ENCODE data around the gene TUFT1.

TUFT1 gene

DNA sequence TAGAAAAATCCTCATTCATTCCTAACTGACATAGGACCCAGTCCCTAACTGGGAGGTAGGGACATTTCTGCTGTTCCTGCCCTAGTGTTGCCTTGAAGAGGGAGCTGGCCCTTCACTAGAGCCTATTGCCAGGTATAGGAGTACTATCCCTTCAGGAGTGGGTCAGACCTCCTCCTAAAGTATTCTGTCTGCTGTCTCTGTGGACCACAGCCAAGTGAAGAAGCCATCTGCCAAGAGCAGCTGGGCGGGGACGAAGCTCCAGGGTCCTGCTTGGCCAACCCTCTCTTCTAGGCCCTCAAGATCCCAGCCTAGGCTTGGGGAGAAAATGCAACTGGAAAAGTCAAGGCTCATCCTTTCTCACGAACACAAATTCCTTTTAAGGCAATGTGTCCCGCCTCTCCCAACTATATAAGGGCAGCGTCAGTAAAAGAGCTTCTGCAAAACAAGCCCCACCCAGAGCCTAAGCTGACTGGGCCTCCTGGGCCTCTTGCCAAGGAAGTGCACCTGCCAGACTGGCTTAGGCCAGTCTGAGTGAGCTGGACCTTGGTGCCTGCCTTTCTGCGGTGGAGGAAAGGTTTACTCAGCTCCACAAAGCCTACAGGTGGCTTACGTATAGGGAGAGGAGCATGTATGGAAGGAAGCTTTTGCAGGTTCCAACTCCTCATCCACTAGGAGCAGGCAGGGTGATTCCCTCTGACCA is 638 bp upstream of the TUFT1 start:
- peaks cover 15 to 24% of the 10 kb centered on the region in 2 donors for H3K4me1 Mint-ChIP-seq
- no peaks in the 10 kb centered on the region for H3K9me3 Mint-ChIP-seq
- H3K27ac Mint-ChIP-seq, result no peak overlapping the region
- H3K27me3 Mint-ChIP-seq, result peaks cover 10 to 24% of the 10 kb centered on the region in 2 donors
- ATAC-seq (replicated peaks) (peak; percentile 53 to 55), DNase-seq (peak; percentile 21)
- H3K36me3 Mint-ChIP-seq, result no peaks in the 10 kb centered on the region
- peak overlapping the region; percentile 92 to 95 for H3K4me3 Mint-ChIP-seq

- Mint-ChIP-seq H3K36me3 (no peaks in the 10 kb centered on the region), H3K4me1 (peaks cover 13 to 24% of the 10 kb centered on the region in 2 donors), H3K27ac (no peak overlapping the region), H3K27me3 (peaks cover 10 to 24% of the 10 kb centered on the region in 2 donors), H3K9me3 (no peaks in the 10 kb centered on the region), H3K4me3 (peak overlapping the region; percentile 92 to 95)
- ATAC-seq (replicated peaks) (no peak), DNase-seq (no peak)
These were observed 871 bp downstream of the TUFT1 start for GRCh38 chr1:151540982-151541377.

DNA sequence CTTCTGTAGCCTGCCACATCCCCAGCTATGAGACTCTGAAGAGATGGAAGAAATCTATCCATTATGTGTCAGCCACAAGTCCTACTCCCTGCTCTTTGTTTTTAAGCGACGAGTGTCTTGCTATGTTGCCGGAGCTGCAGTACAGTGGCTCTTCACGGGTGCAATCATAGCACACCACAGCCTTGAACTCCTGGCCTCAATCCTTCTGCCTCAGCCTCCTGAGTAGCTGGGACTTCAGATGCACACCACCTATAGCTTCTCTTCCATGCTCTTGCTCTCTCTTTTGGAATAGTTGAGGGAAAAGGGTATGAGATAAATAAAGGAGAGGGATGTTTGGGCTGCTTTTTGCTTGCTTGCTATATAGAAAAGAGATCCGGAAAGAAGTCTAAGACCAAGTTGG is 1.6 kb downstream of the TUFT1 start:
- no peaks in the 10 kb centered on the region for H3K36me3 Mint-ChIP-seq
- peaks cover 10 to 24% of the 10 kb centered on the region in 2 donors for H3K27me3 Mint-ChIP-seq
- peaks cover 13 to 24% of the 10 kb centered on the region in 2 donors for H3K4me1 Mint-ChIP-seq
- H3K9me3 Mint-ChIP-seq, result no peaks in the 10 kb centered on the region
- no peak for DNase-seq
- ATAC-seq (replicated peaks), result no peak
- H3K4me3 Mint-ChIP-seq, result peak overlapping the region in 1 of 2 donors; percentile 92
- H3K27ac Mint-ChIP-seq, result no peak overlapping the region

GRCh38 chr1:151542710-151543129 is 2.6 kb downstream of the TUFT1 start:
- Mint-ChIP-seq H3K36me3 (no peaks in the 10 kb centered on the region), H3K27me3 (peaks cover 10 to 24% of the 10 kb centered on the region in 2 donors), H3K4me3 (no peak overlapping the region), H3K9me3 (no peaks in the 10 kb centered on the region), H3K4me1 (peaks cover 15 to 24% of the 10 kb centered on the region in 2 donors), H3K27ac (no peak overlapping the region)
- DNase-seq (no peak), ATAC-seq (replicated peaks) (no peak)

- ATAC-seq (replicated peaks), result no peak
- Mint-ChIP-seq H3K9me3 (no peaks in the 10 kb centered on the region), H3K4me1 (peaks cover 12 to 14% of the 10 kb centered on the region in 2 donors), H3K4me3 (no peak overlapping the region), H3K27me3 (peaks cover 10 to 24% of the 10 kb centered on the region in 2 donors), H3K36me3 (no peaks in the 10 kb centered on the region), H3K27ac (no peak overlapping the region)
- DNase-seq, result no peak
These were observed 5.4 kb downstream of the TUFT1 start for GRCh38 chr1:151545542-151545941.

DNA sequence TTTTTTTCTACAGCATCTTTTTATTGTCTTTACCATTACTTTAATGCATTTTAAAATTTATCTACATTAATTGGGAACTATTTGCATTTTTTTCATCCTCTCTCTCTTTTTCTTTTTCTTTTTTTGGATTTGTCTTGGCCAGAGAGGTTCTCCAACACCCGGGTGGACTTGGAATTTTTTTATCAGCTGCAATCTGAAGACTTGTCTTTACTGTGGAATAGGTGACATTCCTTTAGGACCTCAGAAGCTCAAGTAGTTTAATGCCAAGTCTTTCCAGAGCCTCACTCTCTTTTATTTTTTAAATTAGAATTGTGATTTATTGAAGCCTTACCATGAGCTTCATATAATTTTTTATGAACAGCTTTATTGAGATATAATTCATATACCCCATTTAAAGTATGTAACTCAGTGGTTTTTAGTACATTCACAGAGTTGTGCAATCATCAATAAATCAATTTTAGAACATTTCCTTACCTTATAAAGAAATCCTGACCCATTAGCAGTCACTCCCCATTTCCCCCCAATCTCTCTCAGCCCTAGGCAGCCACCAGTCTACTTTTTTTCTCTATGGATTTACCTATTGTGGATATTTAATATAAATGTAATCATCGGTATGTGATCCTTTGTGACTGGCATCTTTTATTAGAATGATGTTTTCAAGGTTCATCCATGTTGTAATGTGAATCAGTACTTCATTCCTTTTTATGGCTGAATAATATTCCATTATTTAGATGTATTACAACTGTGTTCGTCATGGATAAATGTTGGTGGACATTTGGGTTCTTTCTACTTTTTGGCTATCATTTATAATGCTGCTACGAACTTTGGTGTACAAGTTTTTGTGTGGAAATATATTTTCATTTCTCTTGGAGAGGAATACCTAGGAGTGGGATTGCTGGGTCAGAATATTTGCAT is 6.2 kb downstream of the TUFT1 start:
- H3K27ac Mint-ChIP-seq, result no peak overlapping the region
- peaks cover 9 to 18% of the 10 kb centered on the region in 2 donors for H3K27me3 Mint-ChIP-seq
- DNase-seq, result no peak
- H3K36me3 Mint-ChIP-seq, result no peaks in the 10 kb centered on the region
- ATAC-seq (replicated peaks), result no peak
- no peak overlapping the region for H3K4me3 Mint-ChIP-seq
- no peaks in the 10 kb centered on the region for H3K9me3 Mint-ChIP-seq
- H3K4me1 Mint-ChIP-seq, result peaks cover 6% of the 10 kb centered on the region in 2 donors

- no peak overlapping the region for H3K4me3 Mint-ChIP-seq
- H3K27ac Mint-ChIP-seq, result no peak overlapping the region
- no peak for ATAC-seq (replicated peaks)
These were observed 7.2 kb downstream of the TUFT1 start for GRCh38 chr1:151547119-151547899.

GRCh38 chr1:151547900-151548230 is 7.8 kb downstream of the TUFT1 start:
- Mint-ChIP-seq H3K4me3 (no peak overlapping the region), H3K27ac (no peak overlapping the region), H3K9me3 (no peaks in the 10 kb centered on the region), H3K4me1 (peaks cover 0 to 2% of the 10 kb centered on the region in 2 donors), H3K27me3 (peaks cover 4 to 5% of the 10 kb centered on the region in 2 donors), H3K36me3 (no peaks in the 10 kb centered on the region)
- DNase-seq, result no peak
- ATAC-seq (replicated peaks), result no peak

More at GRCh38 chr1:151547119-151547899, 7.2 kb downstream of the TUFT1 start:
- H3K36me3 Mint-ChIP-seq, result no peaks in the 10 kb centered on the region
- DNase-seq, result no peak
- H3K27me3 Mint-ChIP-seq, result peaks cover 4 to 9% of the 10 kb centered on the region in 2 donors
- peaks cover 0 to 2% of the 10 kb centered on the region in 2 donors for H3K4me1 Mint-ChIP-seq
- no peaks in the 10 kb centered on the region for H3K9me3 Mint-ChIP-seq

DNA sequence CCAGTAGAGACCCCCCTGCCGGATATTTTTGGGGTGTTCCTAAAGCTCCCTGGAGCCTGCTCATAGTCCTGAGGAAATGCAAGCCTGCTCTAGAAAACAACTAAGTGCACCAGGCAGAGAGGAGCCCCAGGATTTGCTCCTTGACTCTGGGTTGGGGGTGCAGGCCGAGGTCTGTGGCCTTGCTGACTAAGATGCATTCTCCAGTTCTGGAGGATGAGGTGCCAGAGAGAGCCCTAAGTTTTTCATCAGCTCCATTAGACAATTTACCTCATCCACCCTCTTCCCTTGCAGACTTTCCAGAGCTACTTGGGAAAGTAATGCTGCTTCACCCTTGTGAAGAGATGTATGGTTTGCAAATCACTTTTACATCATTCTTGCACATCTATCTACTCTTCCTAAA is 9.1 kb downstream of the TUFT1 start:
- ATAC-seq (replicated peaks) (no peak), DNase-seq (no peak)
- H3K36me3 Mint-ChIP-seq, result no peaks in the 10 kb centered on the region
- no peak overlapping the region for H3K4me3 Mint-ChIP-seq
- no peaks in the 10 kb centered on the region for H3K9me3 Mint-ChIP-seq
- no peaks in the 10 kb centered on the region for H3K27me3 Mint-ChIP-seq
- no peak overlapping the region for H3K27ac Mint-ChIP-seq
- H3K4me1 Mint-ChIP-seq, result peaks cover 0 to 2% of the 10 kb centered on the region in 2 donors

DNA sequence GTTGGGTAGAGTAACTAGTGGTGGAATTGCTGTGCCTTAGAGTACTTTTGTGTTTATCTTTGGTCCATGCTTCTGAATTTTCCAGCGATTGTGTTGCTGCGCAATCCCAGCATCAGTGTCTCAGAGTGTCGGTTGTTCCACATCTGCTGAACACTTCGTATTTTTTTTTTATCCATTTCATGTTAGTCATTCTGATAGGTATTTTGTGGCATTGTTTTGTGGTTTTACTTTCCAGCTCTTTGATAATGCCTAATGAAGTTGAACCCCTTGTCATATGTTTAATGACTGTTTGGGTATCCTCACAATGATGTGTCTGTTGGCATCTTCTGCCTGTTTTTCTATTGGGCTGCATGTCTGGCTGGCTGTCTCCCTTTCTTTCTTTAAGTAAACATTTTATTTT is 13.6 kb downstream of the TUFT1 start:
- Mint-ChIP-seq H3K4me1 (no peaks in the 10 kb centered on the region), H3K4me3 (no peak overlapping the region), H3K27me3 (peaks cover 3 to 10% of the 10 kb centered on the region in 2 donors), H3K9me3 (no peaks in the 10 kb centered on the region), H3K36me3 (no peaks in the 10 kb centered on the region), H3K27ac (no peak overlapping the region)
- DNase-seq, result no peak
- no peak for ATAC-seq (replicated peaks)

DNA sequence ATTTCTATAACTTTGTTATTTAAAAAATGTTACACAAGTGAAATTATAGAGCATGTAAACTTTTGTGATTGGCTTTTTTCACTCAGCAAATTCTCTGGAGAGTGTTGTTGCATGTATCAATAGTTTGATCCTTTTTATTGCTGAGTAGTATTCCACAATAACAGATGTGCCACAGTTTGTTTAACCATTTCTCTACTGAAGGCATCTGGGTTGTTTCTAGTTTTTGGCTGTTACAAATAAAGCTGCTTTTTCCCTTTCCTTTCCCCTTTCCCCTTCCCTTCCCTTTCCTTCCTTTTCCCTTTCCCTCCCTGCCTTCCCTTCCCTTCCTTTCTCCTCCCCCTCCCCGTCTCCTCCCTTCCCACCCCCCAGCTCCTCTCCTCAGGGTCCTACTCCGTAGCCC is 15.9 kb downstream of the TUFT1 start:
- no peak overlapping the region for H3K4me3 Mint-ChIP-seq
- no peaks in the 10 kb centered on the region for H3K9me3 Mint-ChIP-seq
- peaks cover 7 to 10% of the 10 kb centered on the region in 2 donors for H3K27me3 Mint-ChIP-seq
- DNase-seq (no peak), ATAC-seq (replicated peaks) (no peak)
- no peak overlapping the region for H3K27ac Mint-ChIP-seq
- no peaks in the 10 kb centered on the region for H3K36me3 Mint-ChIP-seq
- no peaks in the 10 kb centered on the region for H3K4me1 Mint-ChIP-seq

- no peaks in the 10 kb centered on the region for H3K9me3 Mint-ChIP-seq
- no peak overlapping the region for H3K4me3 Mint-ChIP-seq
- H3K4me1 Mint-ChIP-seq, result no peaks in the 10 kb centered on the region
- H3K36me3 Mint-ChIP-seq, result peaks cover 0 to 4% of the 10 kb centered on the region in 2 donors
- DNase-seq (no peak), ATAC-seq (replicated peaks) (no peak)
- H3K27ac Mint-ChIP-seq, result no peak overlapping the region
- peaks cover 0 to 4% of the 10 kb centered on the region in 2 donors for H3K27me3 Mint-ChIP-seq
These were observed 22.6 kb downstream of the TUFT1 start for GRCh38 chr1:151562661-151563060.

GRCh38 chr1:151563376-151563775 is 23.3 kb downstream of the TUFT1 start:
- no peak overlapping the region for H3K27ac Mint-ChIP-seq
- H3K4me1 Mint-ChIP-seq, result no peaks in the 10 kb centered on the region
- no peak overlapping the region for H3K4me3 Mint-ChIP-seq
- H3K36me3 Mint-ChIP-seq, result peaks cover 0 to 4% of the 10 kb centered on the region in 2 donors
- ATAC-seq (replicated peaks) (no peak), DNase-seq (no peak)
- peaks cover 0 to 4% of the 10 kb centered on the region in 2 donors for H3K27me3 Mint-ChIP-seq
- H3K9me3 Mint-ChIP-seq, result no peaks in the 10 kb centered on the region

DNA sequence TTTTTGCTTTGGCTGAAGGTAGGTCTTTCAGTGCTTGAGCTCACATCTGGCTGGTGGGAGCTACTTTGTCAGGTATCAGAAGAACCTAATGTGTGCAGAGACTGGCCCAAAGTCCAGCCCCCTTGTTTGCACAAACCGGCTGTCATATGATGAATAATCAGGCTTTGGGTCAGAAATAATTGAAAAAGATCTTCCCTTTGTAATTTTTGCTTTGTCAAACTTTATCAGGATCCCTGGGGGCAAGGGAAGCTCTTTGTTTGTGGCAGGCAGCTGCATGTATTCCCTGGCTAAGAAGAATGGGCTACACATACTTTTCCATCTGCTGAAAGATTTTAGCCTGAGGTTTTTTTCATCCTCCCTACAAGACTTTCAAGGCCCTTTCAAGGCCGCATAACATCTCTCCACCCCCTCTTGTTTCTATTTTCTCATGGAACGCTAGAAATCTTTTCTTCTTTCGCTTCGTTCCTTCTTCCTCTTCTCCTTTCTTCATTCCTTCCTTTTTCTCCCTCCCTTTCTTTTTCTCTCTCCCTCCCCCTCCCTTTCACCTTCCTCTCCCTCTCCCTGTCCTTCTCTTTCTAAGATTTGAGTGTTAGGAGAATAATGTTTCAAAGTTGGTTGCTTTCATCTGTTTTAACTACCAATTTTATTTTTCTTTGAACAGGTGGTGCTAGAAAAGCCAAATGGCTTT is 25.5 kb downstream of the TUFT1 start:
- no peak overlapping the region for H3K27ac Mint-ChIP-seq
- no peaks in the 10 kb centered on the region for H3K27me3 Mint-ChIP-seq

More for the DNA sequence above, 25.5 kb downstream of the TUFT1 start:
- DNase-seq, result no peak
- Mint-ChIP-seq H3K4me3 (no peak overlapping the region), H3K4me1 (no peaks in the 10 kb centered on the region), H3K9me3 (no peaks in the 10 kb centered on the region), H3K36me3 (peaks cover 0 to 4% of the 10 kb centered on the region in 2 donors)
- ATAC-seq (replicated peaks), result no peak
